SKM-1 treated with dmso at 0.1 percent for 144 hours (cell line): ENCODE measurements around the gene PCGF3.
"Not testable (repeated sequence)": the region's sequence is repeated elsewhere in the genome, so short reads cannot be mapped to it uniquely, and the experiment has no call there.

Experiments
- DNase-seq: peaks from one replicate; lab custom pipeline; 2025; ENCODE audit not compliant: unreplicated experiment; lab: John Stamatoyannopoulos, UW

The PCGF3 gene

DNA sequence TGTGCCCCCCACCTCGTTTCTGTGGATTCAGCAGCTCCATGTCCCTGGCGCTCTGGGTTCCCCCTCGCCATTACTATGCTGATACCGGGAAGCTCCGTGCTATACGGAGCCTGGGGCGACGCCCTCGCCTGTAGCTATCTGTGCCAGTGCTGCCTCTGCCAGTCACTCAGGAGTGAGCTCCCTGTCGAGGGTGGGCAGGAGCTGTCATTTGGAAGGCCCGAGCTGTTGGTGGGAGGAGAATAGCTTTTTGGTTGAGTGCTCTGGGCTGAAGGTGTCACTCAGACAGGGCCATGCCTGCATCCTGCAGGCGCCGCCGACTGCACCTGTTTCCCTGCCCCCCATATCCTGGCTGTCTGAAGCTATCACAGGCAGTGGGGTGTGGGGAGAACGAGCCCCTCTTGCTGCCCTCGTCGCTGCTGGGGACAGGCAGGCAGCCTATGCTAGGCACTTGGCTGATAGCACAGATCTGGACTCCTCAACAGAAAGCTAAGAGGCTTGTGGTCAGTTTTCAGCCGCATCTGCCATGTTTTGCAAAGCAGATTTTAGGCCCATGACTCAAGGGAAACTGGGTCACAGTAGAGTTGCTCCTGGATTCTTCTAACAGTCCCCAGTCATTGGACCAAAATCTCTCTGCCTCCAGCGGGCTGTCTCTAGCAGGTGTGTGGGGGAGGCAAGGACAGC is 88.4 kb downstream of the PCGF3 start:
- no peak for DNase-seq

DNA sequence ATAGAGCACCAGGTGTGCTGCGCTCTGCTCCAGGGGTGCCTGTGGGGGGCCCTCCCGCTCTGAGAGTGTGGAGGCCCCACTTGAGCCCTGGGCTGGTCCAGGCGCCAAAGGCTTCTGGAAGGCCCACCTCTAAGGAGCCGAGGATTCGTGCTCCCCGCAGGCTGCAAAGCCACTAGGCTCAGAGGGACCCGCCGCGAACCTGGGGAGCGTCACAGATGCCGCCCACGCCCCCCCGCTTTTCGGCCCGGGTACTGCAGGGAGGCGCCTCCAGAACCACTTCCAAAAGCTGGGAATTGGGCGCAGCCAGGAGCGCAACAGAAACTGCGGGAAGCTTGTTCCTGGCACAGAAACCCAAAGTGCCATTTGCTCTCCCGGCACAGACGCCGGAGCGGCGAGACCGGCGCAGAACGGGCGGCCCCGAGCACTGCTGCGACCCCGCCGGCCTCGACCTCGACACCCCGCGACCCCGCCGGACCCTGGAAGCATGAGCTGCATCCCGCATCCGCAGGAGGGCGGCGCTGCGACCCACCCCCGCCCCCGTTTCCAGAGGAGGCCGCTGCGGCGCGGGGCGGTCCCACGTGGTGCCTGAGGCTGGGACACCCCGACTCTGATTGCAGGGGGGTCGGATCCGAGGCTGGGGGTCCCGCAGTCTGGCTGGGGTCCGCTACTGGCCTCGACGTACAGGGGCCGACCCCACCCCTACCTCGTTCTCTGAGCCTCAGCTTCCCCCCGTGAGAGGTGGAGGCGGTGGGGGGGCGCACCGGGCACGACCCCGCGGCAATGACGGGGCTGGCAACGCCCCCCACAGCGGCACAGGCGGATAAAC is 89.5 kb downstream of the PCGF3 start:
- no peak for DNase-seq

DNA sequence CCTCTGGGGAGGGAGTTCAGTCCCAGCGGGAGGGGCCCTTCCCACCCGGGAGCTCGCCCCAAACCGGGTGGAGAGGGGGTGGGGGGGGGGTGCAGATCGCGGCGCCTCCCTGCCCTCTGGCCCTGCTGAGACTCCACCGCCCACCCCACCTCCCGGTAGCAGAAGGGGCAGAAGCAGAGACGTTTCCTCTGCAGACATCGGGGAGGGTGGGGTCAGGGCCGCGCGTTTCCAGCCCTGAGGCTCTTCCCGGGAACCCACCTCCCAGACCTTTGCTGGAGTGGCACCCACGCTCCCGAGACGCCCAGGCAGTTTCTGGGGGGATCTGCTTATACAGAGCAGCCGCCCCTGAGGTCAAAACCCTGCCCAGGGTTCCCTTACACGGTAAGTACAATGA is 90.1 kb downstream of the PCGF3 start:
- no peak for DNase-seq

DNA sequence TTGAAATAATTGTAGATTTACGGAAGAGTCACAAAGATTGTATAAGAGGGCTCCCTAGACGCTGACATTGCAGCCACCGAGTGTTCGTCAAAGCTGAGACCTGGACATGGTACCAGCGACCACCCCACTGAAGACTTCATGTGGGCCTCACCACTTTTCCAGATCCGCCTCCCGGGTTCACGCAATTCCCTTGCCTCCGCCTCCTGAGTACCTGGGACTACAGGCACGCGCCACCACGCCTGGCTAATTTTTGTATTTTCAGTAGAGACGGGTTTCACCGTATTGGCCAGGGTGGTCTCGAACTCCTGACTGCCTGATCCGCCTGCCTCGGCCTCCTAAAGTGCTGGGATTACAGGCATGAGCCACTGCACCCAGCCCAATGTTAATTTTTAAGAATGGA is 90.6 kb downstream of the PCGF3 start:
- DNase-seq: no peak

DNA sequence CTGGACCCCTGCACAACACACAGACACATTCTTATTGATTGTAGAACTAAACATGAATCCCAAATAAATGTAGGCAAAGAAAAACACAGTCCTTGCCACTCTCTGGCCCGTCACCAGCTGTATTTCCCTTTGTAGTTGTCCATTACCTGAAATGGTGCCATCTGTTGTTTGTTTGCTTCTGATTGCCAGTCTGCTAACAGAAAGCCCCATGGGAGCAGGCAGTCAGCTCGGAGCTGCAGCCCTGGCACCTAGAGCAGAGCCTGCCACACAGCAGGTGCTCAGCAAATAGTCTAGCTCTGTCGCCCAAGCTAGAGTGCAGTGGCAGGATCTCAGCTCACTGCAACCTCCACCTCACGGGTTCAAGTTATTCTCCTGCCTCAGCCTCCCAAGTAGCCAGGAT is 91.4 kb downstream of the PCGF3 start:
- no peak for DNase-seq

DNA sequence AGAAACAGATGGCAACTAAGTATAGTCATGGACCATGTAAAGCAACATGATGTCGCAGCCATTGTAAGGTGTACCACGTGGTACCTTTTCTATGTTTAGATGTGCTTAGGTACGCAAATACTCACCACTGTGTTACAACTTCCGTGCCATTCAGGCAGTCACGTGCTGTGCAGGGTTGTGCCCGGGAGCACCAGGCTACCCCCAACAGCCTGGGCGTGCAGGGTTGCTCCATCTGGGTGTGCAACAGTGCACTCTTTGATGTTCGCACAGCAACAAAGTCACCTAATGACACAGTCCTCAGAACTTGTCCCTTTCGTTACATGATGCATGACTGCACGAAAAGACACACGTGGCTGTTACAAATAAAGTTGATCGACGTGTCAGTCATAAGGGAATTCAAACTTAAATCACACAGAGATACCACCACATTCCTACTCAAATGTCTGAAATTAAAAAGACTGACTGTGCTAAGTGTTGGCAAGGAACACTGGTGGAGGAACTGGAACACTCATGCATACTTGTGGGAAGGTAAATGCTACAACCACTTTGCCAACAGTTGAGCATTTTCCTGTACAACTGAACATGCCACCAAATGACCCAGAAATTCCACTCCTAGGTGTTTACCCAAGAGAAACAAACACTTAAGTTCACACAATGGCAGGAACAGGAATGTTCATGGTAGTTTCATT is 95.9 kb downstream of the PCGF3 start:
- no peak for DNase-seq

DNA sequence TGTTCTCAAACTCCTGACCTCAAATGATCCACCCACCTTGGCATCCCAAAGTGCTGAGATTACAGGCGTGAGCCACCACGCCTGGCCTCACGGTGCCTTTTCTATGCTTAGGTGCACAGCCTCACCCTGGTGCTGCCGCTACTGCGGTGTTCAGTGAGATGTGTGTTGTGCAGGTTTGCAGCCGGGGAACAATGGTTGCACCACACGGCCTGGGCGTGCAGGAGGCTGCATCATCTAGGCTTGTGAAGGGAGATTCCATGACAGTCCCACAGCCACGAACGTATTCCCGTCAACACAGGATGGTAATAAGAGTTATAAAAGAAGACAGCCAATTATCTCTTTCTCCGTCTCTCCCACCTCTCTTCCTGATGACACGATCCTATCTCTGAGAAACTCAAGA is 98.3 kb downstream of the PCGF3 start:
- DNase-seq: no peak

DNA sequence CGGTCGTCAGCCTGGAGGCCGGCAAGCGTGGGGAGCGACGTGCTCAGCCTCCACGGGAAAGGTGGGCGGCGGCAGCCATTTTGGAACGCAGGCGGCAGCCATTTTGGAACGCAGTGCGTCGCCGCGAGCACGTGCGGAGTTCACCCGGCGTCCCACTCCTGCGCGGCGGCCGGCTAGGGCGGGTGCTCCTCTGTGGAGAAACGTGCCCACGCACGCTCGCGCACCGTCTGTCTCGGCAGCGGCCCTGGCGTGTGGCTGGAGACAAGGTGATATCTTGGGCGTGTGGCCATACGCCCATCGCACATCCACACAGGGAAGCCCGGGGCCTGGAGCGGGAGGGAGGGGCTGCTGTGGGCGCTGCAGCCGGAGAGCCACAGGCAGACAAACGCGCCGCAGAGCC is 99.2 kb downstream of the PCGF3 start:
- no peak for DNase-seq

DNA sequence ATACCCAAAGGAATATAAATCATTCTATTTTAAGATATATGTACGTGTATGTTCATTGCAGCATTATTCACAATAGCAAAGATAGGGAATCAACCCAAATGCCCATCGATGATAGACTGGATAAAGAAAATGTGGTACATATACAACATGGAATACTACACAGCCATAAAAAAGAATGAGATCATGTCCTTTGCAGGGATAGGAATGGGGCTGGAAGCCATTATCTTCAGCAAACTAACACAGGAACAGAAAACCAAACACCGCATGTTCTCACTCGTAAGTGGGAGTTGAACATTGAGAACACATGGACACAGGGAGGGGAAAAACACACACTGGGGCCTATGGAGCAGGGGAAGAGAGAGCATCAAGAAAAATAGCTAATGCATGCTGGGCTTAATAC is 101.3 kb downstream of the PCGF3 start:
- not testable (repeated sequence) for DNase-seq

DNA sequence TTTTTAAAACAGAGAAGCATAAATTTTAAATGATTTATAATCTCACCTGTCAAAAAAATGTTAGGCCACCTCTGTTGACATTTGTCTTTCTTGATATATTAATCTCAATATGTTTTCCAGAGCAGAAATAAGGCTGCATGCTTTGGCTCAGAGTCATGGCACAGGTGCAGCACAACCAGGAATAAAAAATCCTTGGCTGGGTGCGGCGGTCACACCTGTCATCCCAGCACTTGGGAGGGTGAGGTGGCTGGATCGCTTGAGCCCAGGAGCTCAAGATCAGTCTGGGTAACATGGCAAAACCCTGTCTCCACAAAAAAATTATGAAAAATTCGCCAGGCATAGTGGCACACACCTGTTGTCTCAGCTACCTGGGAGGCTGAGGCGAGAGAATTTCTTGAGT is 102.2 kb downstream of the PCGF3 start:
- DNase-seq: no peak

DNA sequence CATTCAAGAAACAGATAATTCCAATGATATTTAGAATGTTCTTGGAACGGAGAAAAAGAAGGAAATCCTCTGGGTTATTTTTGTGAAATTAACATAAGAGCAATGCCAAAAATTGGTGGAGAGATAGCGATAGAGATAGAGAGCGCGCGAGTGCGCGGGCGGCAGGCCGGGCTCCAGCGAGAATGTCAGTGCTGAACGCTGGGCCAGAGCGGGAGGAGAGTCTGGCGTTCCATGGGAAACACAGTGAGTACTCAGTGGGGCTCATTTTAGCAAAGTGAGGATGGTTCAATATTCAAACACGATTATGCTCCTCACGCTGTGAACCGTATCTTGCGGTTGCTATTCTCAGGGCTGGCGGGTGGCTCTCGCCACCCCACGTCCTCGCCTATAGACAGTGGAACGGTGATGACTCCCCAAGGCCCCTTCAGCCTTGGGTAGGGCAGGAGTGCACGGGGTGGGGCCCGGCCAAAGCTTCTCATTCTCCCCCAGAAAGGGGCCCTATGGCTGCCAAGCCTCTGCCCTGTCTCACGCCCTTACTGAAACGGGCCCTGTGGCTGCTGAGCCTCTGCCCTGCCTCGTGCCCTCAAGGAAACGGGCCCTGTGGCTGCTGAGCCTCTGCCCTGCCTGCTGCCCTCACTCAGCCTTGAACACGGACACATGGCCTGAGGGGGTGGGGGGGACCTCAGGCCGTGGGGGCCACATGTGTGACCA is 103.4 kb downstream of the PCGF3 start:
- no peak for DNase-seq

DNA sequence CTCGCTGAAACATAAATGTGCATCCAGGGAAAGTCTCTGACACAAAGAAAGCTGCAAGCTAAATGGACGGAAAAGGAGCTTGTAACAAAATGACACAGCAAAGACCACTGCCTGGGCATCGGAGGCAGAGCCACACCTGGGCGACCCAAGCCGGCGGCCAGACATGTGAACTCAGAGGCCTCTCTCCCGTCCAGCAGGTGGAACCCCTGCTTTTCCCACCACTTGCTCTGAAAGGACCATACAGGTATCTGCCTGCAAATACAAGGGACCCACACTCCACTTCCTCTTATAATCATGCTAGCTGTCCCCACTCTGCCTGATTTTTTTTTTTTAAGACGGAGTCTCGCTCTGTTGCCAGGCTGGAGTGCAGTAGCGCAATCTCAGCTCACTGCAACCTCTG is 108.3 kb downstream of the PCGF3 start:
- DNase-seq: no peak

DNA sequence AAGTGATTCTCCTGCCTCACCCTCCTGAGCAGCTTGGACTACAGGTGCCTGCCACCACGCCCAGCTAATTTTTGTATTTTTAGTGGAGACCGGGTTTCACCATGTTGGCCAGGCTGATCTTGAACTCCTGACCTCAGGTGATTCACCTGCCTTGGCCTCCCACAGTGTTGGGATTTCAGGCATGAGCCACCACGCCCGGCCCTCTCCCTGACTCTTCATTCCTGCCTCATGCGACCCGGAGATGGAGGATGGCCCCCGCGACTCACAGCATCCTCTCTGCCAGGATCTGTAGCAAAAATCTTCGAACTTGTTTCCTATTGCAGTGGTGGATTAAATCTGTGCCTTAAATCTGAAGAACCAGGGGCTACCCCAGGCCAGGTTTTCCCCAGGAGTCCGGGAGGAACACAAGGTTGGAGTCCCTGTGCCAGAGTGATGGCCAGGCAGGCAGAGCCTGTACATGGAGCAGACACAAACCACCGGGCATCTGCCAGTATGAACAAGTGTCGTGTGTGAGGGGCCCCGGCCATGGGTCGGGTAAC is 108.7 kb downstream of the PCGF3 start:
- DNase-seq: no peak

DNA sequence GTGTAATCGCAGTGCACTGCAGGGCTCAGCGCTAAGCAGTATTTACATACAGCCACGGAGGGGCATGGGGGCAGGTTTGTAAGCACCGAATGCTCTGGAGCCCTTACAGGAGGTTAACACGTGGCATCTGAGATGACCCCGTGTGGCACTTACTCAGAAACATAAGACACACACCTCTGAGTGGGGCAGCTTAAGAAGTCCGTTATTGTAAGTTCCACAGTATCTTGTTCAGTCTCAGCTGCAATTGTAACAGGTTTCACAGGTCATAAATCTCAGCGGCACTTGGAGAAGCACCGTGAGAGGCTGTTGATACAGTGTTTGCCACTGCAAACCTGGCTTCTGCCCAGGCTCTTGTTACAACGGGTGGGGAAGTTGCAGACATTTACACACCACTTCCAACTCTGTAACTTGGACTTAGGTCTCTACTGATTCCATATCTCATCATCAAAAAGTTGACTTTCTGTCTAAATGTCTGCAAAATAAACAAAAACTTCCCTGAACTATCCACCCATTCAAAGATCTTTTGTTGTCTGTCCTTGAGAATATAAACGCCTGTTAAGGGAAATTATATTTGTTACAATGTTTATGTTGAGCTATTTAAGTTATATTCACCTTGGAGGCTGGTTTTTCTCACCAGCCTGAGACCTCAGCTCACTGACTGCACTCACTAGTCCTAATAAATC is 110.0 kb downstream of the PCGF3 start:
- no peak for DNase-seq

DNA sequence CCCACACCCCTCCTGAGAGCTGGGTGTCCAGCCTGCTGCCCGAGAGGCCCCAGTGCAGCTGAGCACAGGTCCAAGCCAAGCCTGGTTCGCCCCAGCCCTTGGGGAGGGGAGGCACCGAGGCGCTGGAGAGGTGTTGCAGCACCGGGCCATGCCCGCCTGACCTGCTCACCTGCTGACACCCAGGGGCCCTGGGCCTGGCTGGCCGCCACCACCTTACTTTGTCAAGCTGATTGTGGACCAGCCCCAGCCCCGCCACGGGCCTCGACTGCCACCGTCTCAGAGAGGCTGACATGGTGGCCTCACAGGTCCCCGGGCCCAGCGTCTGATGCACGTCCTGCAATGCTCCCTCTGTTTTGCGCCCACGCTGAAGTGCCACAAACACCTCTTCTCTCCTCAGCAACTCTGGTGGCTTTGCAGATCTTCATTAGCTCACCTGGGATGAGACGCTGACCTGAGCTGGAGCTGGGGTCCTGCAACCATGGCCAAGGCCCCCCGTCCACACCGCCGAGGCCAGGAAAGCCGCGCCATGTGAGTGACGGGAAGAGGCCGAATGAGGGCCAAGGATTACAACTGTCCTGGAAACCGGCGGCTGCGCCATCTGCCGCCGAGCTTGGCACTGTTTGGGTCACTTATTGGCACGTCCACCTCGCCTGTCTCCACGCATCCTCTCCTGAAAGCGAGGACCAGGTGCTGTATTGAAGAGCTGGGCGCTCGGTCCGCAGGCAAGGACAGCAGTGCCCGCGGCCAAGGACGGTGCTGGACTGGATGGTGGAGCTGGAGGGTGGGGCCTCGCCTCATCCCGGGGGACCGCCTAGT is 112.7 kb downstream of the PCGF3 start:
- no peak for DNase-seq

DNA sequence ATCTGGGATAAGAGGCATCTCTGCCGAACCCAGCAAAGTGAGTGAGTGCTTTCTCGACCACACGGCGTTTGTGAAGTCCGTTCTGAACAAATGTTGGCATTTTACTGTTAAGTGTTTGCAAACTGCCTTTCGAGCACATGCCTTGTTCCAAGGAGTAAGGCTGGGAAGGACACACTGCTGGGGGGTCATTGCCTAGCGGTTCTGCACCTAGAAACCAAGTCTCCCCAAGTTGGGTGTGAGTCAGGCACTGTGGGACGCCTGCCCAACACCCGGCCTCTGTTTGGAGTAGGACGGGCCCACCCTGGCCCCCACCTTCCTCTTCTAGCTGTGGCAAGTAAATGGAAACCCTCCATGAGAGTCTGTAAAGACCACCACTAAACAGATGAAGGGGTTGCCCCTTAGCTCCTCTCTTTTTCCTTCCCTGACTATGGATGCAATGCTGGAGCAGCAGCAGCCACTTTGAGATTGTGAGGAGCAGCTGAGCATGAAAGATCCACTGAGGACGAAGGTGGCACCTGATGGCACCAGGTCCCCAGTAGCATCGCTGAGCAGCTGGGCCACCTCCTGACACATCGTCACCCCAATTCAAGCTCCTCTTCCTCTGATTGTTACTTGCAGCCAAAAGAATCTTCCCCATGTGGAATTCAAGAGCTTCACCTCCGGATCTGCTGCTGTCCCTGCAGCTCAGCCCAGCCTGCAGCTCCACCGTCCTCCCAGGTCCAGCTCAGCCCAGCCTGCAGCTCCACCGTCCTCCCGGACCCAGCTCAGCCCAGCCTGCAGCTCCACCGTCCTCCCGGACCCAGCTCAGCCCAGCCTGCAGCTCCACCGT is 114.0 kb downstream of the PCGF3 start:
- no peak for DNase-seq
